ENCODE measurements around the gene SOS1. TPM values are rescaled to one million over a fixed set of nuclear protein-coding genes. Genes with fewer than 3 reads are reported as not detected.
A peak's percentile ranks its signal among the peaks of the same experiment; 100 is the strongest.

The SOS1 gene
- total RNA-seq, 1 donor from 2014 or later, result 35.5 TPM

DNA sequence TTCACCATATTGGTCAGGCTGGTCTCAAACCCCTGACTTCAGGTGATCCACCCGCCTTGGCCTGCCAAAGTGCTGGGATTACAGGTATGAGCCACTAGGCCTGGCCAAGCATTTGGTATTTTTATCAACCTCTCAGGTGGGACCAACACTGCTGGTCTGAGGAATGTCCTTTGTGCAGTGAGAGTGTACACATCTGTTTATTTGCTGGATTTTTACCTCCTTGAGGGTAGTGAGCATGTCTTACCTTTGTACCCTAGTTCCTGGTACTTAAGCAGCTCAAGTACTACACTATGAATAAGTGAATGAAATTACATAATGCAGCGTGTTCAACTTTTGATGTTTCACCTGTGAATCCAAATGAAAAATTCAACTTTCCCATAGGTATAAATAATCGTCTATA is 29.8 kb downstream of the SOS1 start:
- H3K4me1 Mint-ChIP-seq, result peaks cover 7% of the 10 kb centered on the region
- H3K9me3 Mint-ChIP-seq, result peaks cover 7% of the 10 kb centered on the region
- H3K27ac Mint-ChIP-seq (ENCODE audit: unreplicated experiment), result no peak overlapping the region
- DNase-seq (ENCODE audit: low read depth, low spot score), result no peak
- no peak for TF ChIP-seq CTCF (conservative IDR thresholded peaks at IDR 0.05)
- H3K4me3 Mint-ChIP-seq, result no peak overlapping the region
- peaks cover 18% of the 10 kb centered on the region for H3K36me3 Mint-ChIP-seq (ENCODE audit: low read depth)
- H3K27me3 Mint-ChIP-seq (ENCODE audit: low read depth), result no peaks in the 10 kb centered on the region

DNA sequence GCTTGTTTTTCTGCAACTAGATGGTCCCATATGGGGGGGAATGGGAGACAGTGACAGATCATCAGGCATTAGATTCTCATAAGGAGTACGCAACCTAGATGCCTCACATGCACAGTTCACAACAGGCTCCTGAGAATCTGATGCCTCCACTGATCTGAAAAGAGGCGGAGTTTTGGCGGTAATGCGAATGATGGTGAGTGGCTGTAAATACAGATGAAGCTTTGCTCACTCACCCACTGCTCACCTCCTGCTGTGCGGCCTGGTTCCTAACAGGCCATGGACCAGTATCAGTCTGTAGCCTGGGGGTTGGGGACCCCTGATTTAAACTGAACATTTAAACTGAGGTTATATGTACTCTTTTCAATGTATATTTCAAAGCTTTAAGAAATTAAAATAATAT is 40.7 kb downstream of the SOS1 start:
- no peak for DNase-seq (ENCODE audit: low read depth, low spot score)
- no peaks in the 10 kb centered on the region for H3K27me3 Mint-ChIP-seq (ENCODE audit: low read depth)
- no peak overlapping the region for H3K27ac Mint-ChIP-seq (ENCODE audit: unreplicated experiment)
- no peak for TF ChIP-seq CTCF (conservative IDR thresholded peaks at IDR 0.05)
- no peaks in the 10 kb centered on the region for H3K9me3 Mint-ChIP-seq
- peaks cover 5% of the 10 kb centered on the region for H3K36me3 Mint-ChIP-seq (ENCODE audit: low read depth)
- H3K4me1 Mint-ChIP-seq, result no peaks in the 10 kb centered on the region
- no peak overlapping the region for H3K4me3 Mint-ChIP-seq

- H3K4me1 Mint-ChIP-seq, result peaks cover 19% of the 10 kb centered on the region
- no peak for TF ChIP-seq CTCF (conservative IDR thresholded peaks at IDR 0.05)
- peaks cover 4% of the 10 kb centered on the region for H3K36me3 Mint-ChIP-seq (ENCODE audit: low read depth)
- H3K9me3 Mint-ChIP-seq, result no peaks in the 10 kb centered on the region
- DNase-seq (ENCODE audit: low read depth, low spot score), result no peak
- no peak overlapping the region for H3K4me3 Mint-ChIP-seq
- peak overlapping the region; percentile 19 for H3K27ac Mint-ChIP-seq (ENCODE audit: unreplicated experiment)
- H3K27me3 Mint-ChIP-seq (ENCODE audit: low read depth), result no peaks in the 10 kb centered on the region
Observed at GRCh38 chr2:39069890-39070465, 50.9 kb downstream of the SOS1 start.

- no peak overlapping the region for H3K27ac Mint-ChIP-seq (ENCODE audit: unreplicated experiment)
- H3K4me3 Mint-ChIP-seq, result no peak overlapping the region
- no peak for DNase-seq (ENCODE audit: low read depth, low spot score)
- H3K9me3 Mint-ChIP-seq, result no peaks in the 10 kb centered on the region
- H3K36me3 Mint-ChIP-seq (ENCODE audit: low read depth), result no peaks in the 10 kb centered on the region
- peaks cover 19% of the 10 kb centered on the region for H3K4me1 Mint-ChIP-seq
- TF ChIP-seq CTCF (conservative IDR thresholded peaks at IDR 0.05), result peak; percentile 32
- no peaks in the 10 kb centered on the region for H3K27me3 Mint-ChIP-seq (ENCODE audit: low read depth)
Observed at GRCh38 chr2:39069136-39069515, 51.7 kb downstream of the SOS1 start.

DNA sequence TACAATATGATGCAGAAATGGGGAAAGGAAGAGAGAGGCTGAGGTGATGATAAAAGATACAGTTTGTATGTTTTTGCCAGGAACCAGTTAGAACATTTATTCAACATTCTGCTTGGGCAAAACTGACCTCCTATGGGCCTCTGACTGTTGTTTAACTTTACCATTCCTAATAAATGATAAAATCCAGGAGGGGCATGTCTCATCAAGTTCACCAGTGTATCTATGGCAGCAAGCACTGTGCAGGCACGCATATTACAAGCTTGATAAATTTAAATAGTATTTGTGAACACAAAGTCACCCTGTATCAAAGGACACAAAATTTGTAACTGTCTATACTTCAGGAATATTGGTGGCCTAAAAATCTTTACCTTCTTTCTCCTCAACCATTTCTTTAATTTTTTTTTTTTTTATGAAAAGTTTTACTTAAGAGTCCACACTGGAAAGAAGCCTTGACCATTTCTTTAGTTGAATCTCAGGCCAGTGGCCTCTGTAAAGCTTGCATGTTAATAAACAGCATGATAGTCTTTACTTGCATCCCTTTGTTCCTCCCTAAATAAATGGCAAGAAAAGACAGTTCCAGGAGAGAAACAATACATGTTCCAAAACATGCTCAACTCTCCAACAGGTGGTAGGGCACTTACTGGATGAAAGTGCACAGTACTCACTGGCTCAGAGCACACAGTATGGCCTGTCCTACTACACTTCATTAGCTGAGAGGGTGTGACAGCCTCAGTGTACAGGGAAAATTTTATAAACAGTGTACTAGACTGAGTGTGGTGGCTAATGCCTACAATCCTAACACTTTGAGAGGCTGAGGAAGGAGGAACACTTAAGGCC is 52.3 kb downstream of the SOS1 start:
- H3K36me3 Mint-ChIP-seq (ENCODE audit: low read depth), result no peaks in the 10 kb centered on the region
- TF ChIP-seq CTCF (conservative IDR thresholded peaks at IDR 0.05), result no peak
- DNase-seq (ENCODE audit: low read depth, low spot score), result no peak
- no peaks in the 10 kb centered on the region for H3K27me3 Mint-ChIP-seq (ENCODE audit: low read depth)
- H3K4me3 Mint-ChIP-seq, result no peak overlapping the region
- H3K9me3 Mint-ChIP-seq, result no peaks in the 10 kb centered on the region
- H3K27ac Mint-ChIP-seq (ENCODE audit: unreplicated experiment), result no peak overlapping the region
- H3K4me1 Mint-ChIP-seq, result peaks cover 19% of the 10 kb centered on the region
